ENCODE data around the gene MCHR1. TPM values are rescaled to one million over a fixed set of nuclear protein-coding genes. Genes with fewer than 3 reads are reported as not detected.

The MCHR1 gene
- total RNA-seq, 1 donor from 2014 or later = 0.45 TPM

DNA sequence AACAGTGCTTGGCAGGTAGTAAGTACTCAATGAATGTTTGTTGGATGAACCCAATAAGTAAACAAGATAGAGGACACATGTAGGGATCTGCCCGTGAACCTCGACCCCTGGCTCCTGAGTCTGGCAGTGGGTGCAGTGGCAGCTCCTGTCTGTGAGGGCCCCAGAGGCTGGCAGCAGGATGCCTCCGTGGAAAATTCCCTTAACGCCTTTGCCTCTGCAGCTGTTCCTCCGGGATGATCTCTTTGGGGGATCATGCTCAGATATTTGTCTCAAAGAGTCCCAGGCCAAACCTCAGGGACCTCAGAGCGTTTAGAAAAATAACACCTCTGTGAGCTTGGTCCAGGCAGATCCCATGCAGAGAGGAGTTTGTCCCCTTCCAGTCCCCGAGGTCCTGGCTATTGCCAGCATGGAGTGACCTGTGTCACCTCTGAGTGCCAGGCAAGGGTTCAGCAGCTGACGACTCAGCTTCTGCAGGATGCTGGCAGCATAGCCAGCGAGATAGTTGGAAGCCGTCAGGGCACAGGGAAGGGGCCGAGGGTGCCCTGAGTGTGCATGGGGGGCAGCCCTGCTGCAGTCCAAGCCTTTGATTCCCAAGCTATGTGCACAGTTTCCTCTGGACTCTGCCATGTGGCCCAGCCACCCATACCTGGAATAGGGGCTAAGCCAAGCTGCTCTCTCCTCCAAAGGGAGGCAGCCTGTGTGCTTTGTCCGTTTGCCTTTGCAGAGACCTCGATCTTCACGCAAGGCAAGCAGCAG lies 613 bp upstream of the MCHR1 start:
- peak; percentile 24 for DNase-seq (ENCODE audit: low spot score)
- Histone ChIP-seq H3K4me1 (peaks cover 44% of the 10 kb centered on the region), H3K9ac (no peak overlapping the region), H4K20me1 (ENCODE audit: low read depth) (no peaks in the 10 kb centered on the region), H3F3A (ENCODE audit: low read depth) (peaks cover 40% of the 10 kb centered on the region), H3K36me3 (no peaks in the 10 kb centered on the region), H3K27ac (no peak overlapping the region), H3K4me2 (peak overlapping the region; percentile 66), H2AFZ (replicated peaks) (peak overlapping the region; percentile 5), H3K79me2 (ENCODE audit: low read depth) (no peaks in the 10 kb centered on the region), H3K27me3 (no peaks in the 10 kb centered on the region), H3K9me3 (ENCODE audit: low read depth) (no peaks in the 10 kb centered on the region), H3K4me3 (no peak overlapping the region)
- Mint-ChIP-seq H3K36me3 (peaks cover 10% of the 10 kb centered on the region), H3K4me1 (peaks cover 49% of the 10 kb centered on the region), H3K27me3 (ENCODE audit: insufficient read depth, low read depth) (peaks cover 25% of the 10 kb centered on the region), H3K4me3 (peak overlapping the region; percentile 86), H3K27ac (peak overlapping the region; percentile 90), H3K9me3 (peaks cover 2% of the 10 kb centered on the region)
- no peak for TF ChIP-seq EZH2 (IDR thresholded peaks at IDR 0.05)
- TF ChIP-seq, protein P1, sequence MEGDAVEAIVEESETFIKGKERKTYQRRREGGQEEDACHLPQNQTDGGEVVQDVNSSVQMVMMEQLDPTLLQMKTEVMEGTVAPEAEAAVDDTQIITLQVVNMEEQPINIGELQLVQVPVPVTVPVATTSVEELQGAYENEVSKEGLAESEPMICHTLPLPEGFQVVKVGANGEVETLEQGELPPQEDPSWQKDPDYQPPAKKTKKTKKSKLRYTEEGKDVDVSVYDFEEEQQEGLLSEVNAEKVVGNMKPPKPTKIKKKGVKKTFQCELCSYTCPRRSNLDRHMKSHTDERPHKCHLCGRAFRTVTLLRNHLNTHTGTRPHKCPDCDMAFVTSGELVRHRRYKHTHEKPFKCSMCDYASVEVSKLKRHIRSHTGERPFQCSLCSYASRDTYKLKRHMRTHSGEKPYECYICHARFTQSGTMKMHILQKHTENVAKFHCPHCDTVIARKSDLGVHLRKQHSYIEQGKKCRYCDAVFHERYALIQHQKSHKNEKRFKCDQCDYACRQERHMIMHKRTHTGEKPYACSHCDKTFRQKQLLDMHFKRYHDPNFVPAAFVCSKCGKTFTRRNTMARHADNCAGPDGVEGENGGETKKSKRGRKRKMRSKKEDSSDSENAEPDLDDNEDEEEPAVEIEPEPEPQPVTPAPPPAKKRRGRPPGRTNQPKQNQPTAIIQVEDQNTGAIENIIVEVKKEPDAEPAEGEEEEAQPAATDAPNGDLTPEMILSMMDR (IDR thresholded peaks at IDR 0.05) = no peak
- no peak for TF ChIP-seq EZH2phosphoT487 (IDR thresholded peaks at IDR 0.05)

DNA sequence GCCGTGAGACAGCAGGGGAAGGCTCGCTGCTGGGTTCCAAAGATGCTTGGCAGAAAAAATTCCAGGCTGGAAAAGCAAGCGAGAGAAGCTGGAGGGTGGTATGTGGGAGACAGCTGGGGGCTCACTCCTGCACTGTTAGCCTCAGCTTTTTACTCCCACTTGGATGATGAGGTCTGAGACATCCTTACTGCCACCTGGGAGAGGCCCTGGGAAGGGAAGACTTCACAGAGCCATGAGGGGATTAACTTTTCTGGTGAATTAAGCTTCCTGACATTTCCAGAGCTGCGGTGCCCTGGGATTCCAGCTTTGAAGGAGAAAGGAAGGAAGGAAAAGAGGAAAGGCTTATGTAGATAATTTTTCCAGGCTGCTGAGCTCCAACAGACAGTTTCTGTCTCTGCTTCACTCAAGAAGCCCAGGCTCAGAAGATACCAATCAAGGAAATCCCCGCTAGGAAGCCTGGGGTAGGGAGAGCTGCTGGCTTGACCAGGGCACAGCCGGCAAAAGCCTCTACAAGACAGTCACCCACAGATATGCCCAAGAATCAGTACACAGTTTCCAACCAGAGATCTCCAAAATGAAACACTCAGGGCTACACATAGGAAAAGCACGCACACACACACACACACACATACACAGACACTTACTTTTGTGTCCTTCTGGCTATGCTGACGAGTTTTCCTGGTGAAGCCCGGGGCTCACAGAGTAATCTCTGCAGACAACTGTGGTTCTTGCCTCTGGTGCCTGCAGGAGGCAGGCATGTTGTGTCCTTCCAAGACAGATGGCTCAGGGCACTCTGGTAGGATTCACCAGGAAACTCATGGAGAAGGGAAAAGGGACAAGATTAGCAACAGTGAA lies 907 bp downstream of the MCHR1 start:
- peak overlapping the region; percentile 21 for H3K4me3 ChIP-seq
- H3K4me1 ChIP-seq = peaks cover 49% of the 10 kb centered on the region
- H3K27ac ChIP-seq = peak overlapping the region; percentile 7
- Mint-ChIP-seq H3K27me3 (ENCODE audit: insufficient read depth, low read depth) (peaks cover 27% of the 10 kb centered on the region), H3K27ac (peak overlapping the region; percentile 82), H3K4me3 (peak overlapping the region; percentile 86), H3K36me3 (peaks cover 10% of the 10 kb centered on the region), H3K4me1 (peaks cover 58% of the 10 kb centered on the region), H3K9me3 (peaks cover 3% of the 10 kb centered on the region)
- DNase-seq (ENCODE audit: low spot score) = peak; percentile 69
- H3K4me2 ChIP-seq = peak overlapping the region; percentile 66
- TF ChIP-seq EZH2 (IDR thresholded peaks at IDR 0.05) (no peak), EZH2phosphoT487 (IDR thresholded peaks at IDR 0.05) (no peak)
- TF ChIP-seq, protein P1 (IDR thresholded peaks at IDR 0.05) = no peak
- H3K9ac ChIP-seq = no peak overlapping the region
- no peaks in the 10 kb centered on the region for H4K20me1 ChIP-seq (ENCODE audit: low read depth)
- no peak overlapping the region for H2AFZ ChIP-seq (replicated peaks)
- no peaks in the 10 kb centered on the region for H3K27me3 ChIP-seq
- peaks cover 40% of the 10 kb centered on the region for H3F3A ChIP-seq (ENCODE audit: low read depth)
- no peaks in the 10 kb centered on the region for H3K36me3 ChIP-seq
- H3K9me3 ChIP-seq (ENCODE audit: low read depth) = no peaks in the 10 kb centered on the region
- H3K79me2 ChIP-seq (ENCODE audit: low read depth) = no peaks in the 10 kb centered on the region

DNA sequence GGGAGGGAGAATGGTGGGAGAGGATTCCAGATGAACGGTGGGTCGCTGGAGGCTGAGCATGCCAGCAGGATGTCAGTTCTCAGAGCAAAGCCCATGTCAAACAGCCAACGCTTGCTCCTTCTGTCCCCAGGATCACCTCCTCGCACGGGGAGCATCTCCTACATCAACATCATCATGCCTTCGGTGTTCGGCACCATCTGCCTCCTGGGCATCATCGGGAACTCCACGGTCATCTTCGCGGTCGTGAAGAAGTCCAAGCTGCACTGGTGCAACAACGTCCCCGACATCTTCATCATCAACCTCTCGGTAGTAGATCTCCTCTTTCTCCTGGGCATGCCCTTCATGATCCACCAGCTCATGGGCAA lies 1.5 kb downstream of the MCHR1 start:
- H2AFZ ChIP-seq (replicated peaks) = no peak overlapping the region
- peak overlapping the region; percentile 21 for H3K4me3 ChIP-seq
- H3K36me3 Mint-ChIP-seq = peaks cover 10% of the 10 kb centered on the region
- no peaks in the 10 kb centered on the region for H3K36me3 ChIP-seq
- no peak overlapping the region for H3K27ac ChIP-seq
- H3K4me1 ChIP-seq = peaks cover 49% of the 10 kb centered on the region
- H3K27ac Mint-ChIP-seq = peak overlapping the region; percentile 82
- DNase-seq (ENCODE audit: low spot score) = no peak
- H3K4me3 Mint-ChIP-seq = peak overlapping the region; percentile 86
- peaks cover 61% of the 10 kb centered on the region for H3K4me1 Mint-ChIP-seq
- H3K9me3 Mint-ChIP-seq = peaks cover 6% of the 10 kb centered on the region
- H3K27me3 Mint-ChIP-seq (ENCODE audit: insufficient read depth, low read depth) = peaks cover 27% of the 10 kb centered on the region
- H4K20me1 ChIP-seq (ENCODE audit: low read depth) = no peaks in the 10 kb centered on the region
- H3K27me3 ChIP-seq = no peaks in the 10 kb centered on the region
- H3K4me2 ChIP-seq = peak overlapping the region; percentile 66
- no peak overlapping the region for H3K9ac ChIP-seq
- peaks cover 40% of the 10 kb centered on the region for H3F3A ChIP-seq (ENCODE audit: low read depth)
- no peaks in the 10 kb centered on the region for H3K79me2 ChIP-seq (ENCODE audit: low read depth)
- TF ChIP-seq, protein P1 (IDR thresholded peaks at IDR 0.05) = no peak
- TF ChIP-seq EZH2 (IDR thresholded peaks at IDR 0.05) = no peak
- TF ChIP-seq EZH2phosphoT487 (IDR thresholded peaks at IDR 0.05) = no peak
- no peaks in the 10 kb centered on the region for H3K9me3 ChIP-seq (ENCODE audit: low read depth)
